Breast epithelium (tissue), 3 donors: ENCODE measurements around the gene RSAD1.

Source experiments
- POLR2A ChIP-seq: fragments of 450-650 bp; IDR thresholded peaks from one replicate; pipeline ENCODE4 v1.6.1; 2016; ENCODE audit warnings: antibody characterized with exemption, mild to moderate bottlenecking, moderate library complexity
- POLR2AphosphoS5 ChIP-seq, 3 donors: sonication (generic); formaldehyde crosslinking; IDR thresholded peaks; one replicate each; pipeline ENCODE4 v1.6.1; 2017; ENCODE audit warnings: antibody characterized with exemption in 3 of 3
- TF ChIP-seq, protein P1 (sequence below), 3 donors: fragments of 450-650 bp; IDR thresholded peaks; one replicate each; pipeline ENCODE4 v1.5.1; 2016 to 2017; ENCODE audit warnings: antibody characterized with exemption in 3 of 3, mild to moderate bottlenecking in 3 of 3, moderate library complexity in 3 of 3

- TF ChIP-seq, protein P1, sequence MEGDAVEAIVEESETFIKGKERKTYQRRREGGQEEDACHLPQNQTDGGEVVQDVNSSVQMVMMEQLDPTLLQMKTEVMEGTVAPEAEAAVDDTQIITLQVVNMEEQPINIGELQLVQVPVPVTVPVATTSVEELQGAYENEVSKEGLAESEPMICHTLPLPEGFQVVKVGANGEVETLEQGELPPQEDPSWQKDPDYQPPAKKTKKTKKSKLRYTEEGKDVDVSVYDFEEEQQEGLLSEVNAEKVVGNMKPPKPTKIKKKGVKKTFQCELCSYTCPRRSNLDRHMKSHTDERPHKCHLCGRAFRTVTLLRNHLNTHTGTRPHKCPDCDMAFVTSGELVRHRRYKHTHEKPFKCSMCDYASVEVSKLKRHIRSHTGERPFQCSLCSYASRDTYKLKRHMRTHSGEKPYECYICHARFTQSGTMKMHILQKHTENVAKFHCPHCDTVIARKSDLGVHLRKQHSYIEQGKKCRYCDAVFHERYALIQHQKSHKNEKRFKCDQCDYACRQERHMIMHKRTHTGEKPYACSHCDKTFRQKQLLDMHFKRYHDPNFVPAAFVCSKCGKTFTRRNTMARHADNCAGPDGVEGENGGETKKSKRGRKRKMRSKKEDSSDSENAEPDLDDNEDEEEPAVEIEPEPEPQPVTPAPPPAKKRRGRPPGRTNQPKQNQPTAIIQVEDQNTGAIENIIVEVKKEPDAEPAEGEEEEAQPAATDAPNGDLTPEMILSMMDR (IDR thresholded peaks at IDR 0.05): no peak
- TF ChIP-seq POLR2AphosphoS5 (IDR thresholded peaks at IDR 0.05) (no peak), POLR2A (no peak)
Observed at GRCh38 chr17:50483266-50483665, 4.6 kb downstream of the RSAD1 start.
